GM23248 (cell line): Measurements from ENCODE around the gene CYBC1.

Experiments used
- EZH2 ChIP-seq: fragments of 200-600 bp; sonication (generic); IDR thresholded peaks from 2 replicates; pipeline ENCODE4 v1.6.1; 2018; ENCODE audit warnings: antibody characterized with exemption, mild to moderate bottlenecking; ENCODE audit not compliant: insufficient read depth, poor library complexity, severe bottlenecking
- EZH2phosphoT487 ChIP-seq: fragments of 200-600 bp; sonication (generic); IDR thresholded peaks from 2 replicates; pipeline ENCODE4 v1.6.1; 2018; ENCODE audit warnings: antibody characterized with exemption, moderate library complexity, mild to moderate bottlenecking, low read depth; ENCODE audit not compliant: insufficient read depth

DNA sequence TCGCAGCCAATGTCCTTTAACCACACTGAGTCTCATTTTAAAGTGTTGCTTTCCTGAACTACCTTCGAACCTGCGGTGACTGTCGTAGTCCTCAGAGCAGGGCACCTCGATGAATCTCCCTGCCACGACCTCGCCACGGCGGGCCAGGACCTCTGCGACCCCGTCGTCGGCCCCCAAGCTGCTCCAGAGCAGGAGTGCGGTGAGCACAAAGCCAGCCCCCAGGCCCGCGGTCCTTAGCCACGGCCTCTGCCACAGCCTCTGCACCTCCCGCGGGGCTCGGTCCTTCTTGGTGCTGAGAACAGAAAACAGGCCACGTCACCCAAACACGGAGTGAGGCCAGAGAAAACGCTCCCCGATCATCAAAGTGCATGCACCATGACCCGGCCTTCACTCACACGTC lies 35.2 kb downstream of the CYBC1 start:
- TF ChIP-seq EZH2phosphoT487 (no peak), EZH2 (no peak)
